Measurements from ENCODE around the gene BCL11A. TPM values are rescaled to one million over a fixed set of nuclear protein-coding genes. Genes with fewer than 3 reads are reported as not detected.
A peak's percentile ranks its signal among the peaks of the same experiment; 100 is the strongest.

The BCL11A gene
- total RNA-seq, 1 donor from 2014 or later, result 0.67 TPM

- H3K27ac ChIP-seq, result no peak overlapping the region
Observed at GRCh38 chr2:60549238-60549927, 4.1 kb downstream of the BCL11A start.

GRCh38 chr2:60548845-60549237 lies 4.6 kb downstream of the BCL11A start:
- no peaks in the 10 kb centered on the region for H3K36me3 Mint-ChIP-seq

More at GRCh38 chr2:60549238-60549927, 4.1 kb downstream of the BCL11A start:
- Mint-ChIP-seq H3K27ac (peak overlapping the region; percentile 81), H3K27me3 (ENCODE audit: insufficient read depth, low read depth) (peaks cover 29% of the 10 kb centered on the region), H3K4me1 (peaks cover 8% of the 10 kb centered on the region), H3K4me3 (peak overlapping the region; percentile 96), H3K9me3 (peaks cover 2% of the 10 kb centered on the region), H3K36me3 (no peaks in the 10 kb centered on the region)
- no peaks in the 10 kb centered on the region for H4K20me1 ChIP-seq (ENCODE audit: low read depth)
- peak overlapping the region; percentile 59 for H3K4me3 ChIP-seq
- H3K27me3 ChIP-seq, result peaks cover 34% of the 10 kb centered on the region
- peaks cover 32% of the 10 kb centered on the region for H3K4me1 ChIP-seq
- no peaks in the 10 kb centered on the region for H3K36me3 ChIP-seq
- H2AFZ ChIP-seq (replicated peaks), result peak overlapping the region; percentile 66
- TF ChIP-seq CTCF (IDR thresholded peaks at IDR 0.05), result no peak
- no peak for TF ChIP-seq EZH2 (IDR thresholded peaks at IDR 0.05)
- no peak for TF ChIP-seq EZH2phosphoT487 (IDR thresholded peaks at IDR 0.05)
- no peak overlapping the region for H3K9ac ChIP-seq
- H3K79me2 ChIP-seq (ENCODE audit: low read depth), result peaks cover 25% of the 10 kb centered on the region
- H3K9me3 ChIP-seq (ENCODE audit: low read depth), result no peaks in the 10 kb centered on the region
- peaks cover 37% of the 10 kb centered on the region for H3F3A ChIP-seq (ENCODE audit: low read depth)
- DNase-seq (ENCODE audit: low spot score), result peak; percentile 76
- H3K4me2 ChIP-seq, result peak overlapping the region; percentile 95

GRCh38 chr2:60548311-60548710 lies 5.1 kb downstream of the BCL11A start:
- H3K4me3 ChIP-seq, result peak overlapping the region; percentile 59
- no peak for TF ChIP-seq CTCF (IDR thresholded peaks at IDR 0.05)
- TF ChIP-seq EZH2 (IDR thresholded peaks at IDR 0.05), result no peak
- TF ChIP-seq EZH2phosphoT487 (IDR thresholded peaks at IDR 0.05), result no peak
- peaks cover 25% of the 10 kb centered on the region for H3K79me2 ChIP-seq (ENCODE audit: low read depth)
- no peaks in the 10 kb centered on the region for H3K9me3 ChIP-seq (ENCODE audit: low read depth)
- no peak overlapping the region for H2AFZ ChIP-seq (replicated peaks)
- peak overlapping the region; percentile 95 for H3K4me2 ChIP-seq
- Mint-ChIP-seq H3K4me3 (peak overlapping the region; percentile 96), H3K27me3 (ENCODE audit: insufficient read depth, low read depth) (peaks cover 29% of the 10 kb centered on the region), H3K36me3 (peaks cover under 1% of the 10 kb centered on the region), H3K27ac (no peak overlapping the region), H3K4me1 (peaks cover 8% of the 10 kb centered on the region), H3K9me3 (no peaks in the 10 kb centered on the region)
- peaks cover 30% of the 10 kb centered on the region for H3K27me3 ChIP-seq
- peaks cover 31% of the 10 kb centered on the region for H3F3A ChIP-seq (ENCODE audit: low read depth)
- no peak overlapping the region for H3K27ac ChIP-seq
- H3K4me1 ChIP-seq, result peaks cover 32% of the 10 kb centered on the region
- H4K20me1 ChIP-seq (ENCODE audit: low read depth), result no peaks in the 10 kb centered on the region
- DNase-seq (ENCODE audit: low spot score), result no peak
- no peaks in the 10 kb centered on the region for H3K36me3 ChIP-seq
- H3K9ac ChIP-seq, result no peak overlapping the region

More at GRCh38 chr2:60548845-60549237, 4.6 kb downstream of the BCL11A start:
- H3K9ac ChIP-seq, result no peak overlapping the region
- H3K4me2 ChIP-seq, result peak overlapping the region; percentile 95
- Mint-ChIP-seq H3K4me3 (peak overlapping the region; percentile 96), H3K27ac (no peak overlapping the region), H3K4me1 (peaks cover 8% of the 10 kb centered on the region), H3K9me3 (peaks cover 2% of the 10 kb centered on the region), H3K27me3 (ENCODE audit: insufficient read depth, low read depth) (peaks cover 29% of the 10 kb centered on the region)
- H3F3A ChIP-seq (ENCODE audit: low read depth), result peaks cover 31% of the 10 kb centered on the region
- no peak for TF ChIP-seq EZH2 (IDR thresholded peaks at IDR 0.05)
- peak overlapping the region; percentile 59 for H3K4me3 ChIP-seq
- H4K20me1 ChIP-seq (ENCODE audit: low read depth), result no peaks in the 10 kb centered on the region
- H3K79me2 ChIP-seq (ENCODE audit: low read depth), result peaks cover 25% of the 10 kb centered on the region
- DNase-seq (ENCODE audit: low spot score), result no peak
- H3K4me1 ChIP-seq, result peaks cover 32% of the 10 kb centered on the region
- peaks cover 31% of the 10 kb centered on the region for H3K27me3 ChIP-seq
- H3K27ac ChIP-seq, result no peak overlapping the region
- no peaks in the 10 kb centered on the region for H3K9me3 ChIP-seq (ENCODE audit: low read depth)
- no peaks in the 10 kb centered on the region for H3K36me3 ChIP-seq
- peak overlapping the region; percentile 66 for H2AFZ ChIP-seq (replicated peaks)

GRCh38 chr2:60547841-60548240 lies 5.6 kb downstream of the BCL11A start:
- peaks cover 25% of the 10 kb centered on the region for H3K27me3 ChIP-seq
- H3K79me2 ChIP-seq (ENCODE audit: low read depth), result peaks cover 25% of the 10 kb centered on the region
- no peaks in the 10 kb centered on the region for H3K9me3 ChIP-seq (ENCODE audit: low read depth)
- TF ChIP-seq EZH2phosphoT487 (IDR thresholded peaks at IDR 0.05), result no peak
- TF ChIP-seq EZH2 (IDR thresholded peaks at IDR 0.05), result no peak
- no peak for TF ChIP-seq CTCF (IDR thresholded peaks at IDR 0.05)
- H2AFZ ChIP-seq (replicated peaks), result no peak overlapping the region
- peak overlapping the region; percentile 95 for H3K4me2 ChIP-seq
- Mint-ChIP-seq H3K4me3 (no peak overlapping the region), H3K36me3 (peaks cover 3% of the 10 kb centered on the region), H3K27ac (no peak overlapping the region), H3K9me3 (no peaks in the 10 kb centered on the region), H3K4me1 (peaks cover 8% of the 10 kb centered on the region), H3K27me3 (ENCODE audit: insufficient read depth, low read depth) (peaks cover 28% of the 10 kb centered on the region)
- no peak overlapping the region for H3K9ac ChIP-seq
- H3K27ac ChIP-seq, result no peak overlapping the region
- H3K4me3 ChIP-seq, result no peak overlapping the region
- no peaks in the 10 kb centered on the region for H3K36me3 ChIP-seq
- H3K4me1 ChIP-seq, result peaks cover 29% of the 10 kb centered on the region
- peaks cover 31% of the 10 kb centered on the region for H3F3A ChIP-seq (ENCODE audit: low read depth)
- no peaks in the 10 kb centered on the region for H4K20me1 ChIP-seq (ENCODE audit: low read depth)
- DNase-seq (ENCODE audit: low spot score), result no peak

Data from neural progenitor cell (in vitro differentiated cells).